H1 (cell line): Measurements from ENCODE around the gene MYCBPAP. TPM values are rescaled to one million over a fixed set of nuclear protein-coding genes. Genes with fewer than 3 reads are reported as not detected.

Source experiments
- CTCF ChIA-PET: fragments of 300-600 bp; sonication (Branson Sonifier 250); formaldehyde crosslinking; loops from one replicate; lab custom pipeline; 2021; ENCODE audit not compliant: partially characterized antibody; lab: Charles Lee
- POLR2A ChIA-PET: fragments of 300-600 bp; sonication (Branson Sonifier 250); formaldehyde crosslinking; loops from one replicate; lab custom pipeline; 2021; ENCODE audit warnings: inconsistent platforms; ENCODE audit not compliant: partially characterized antibody; lab: Charles Lee
- DNase-seq, 2 experiments: peaks; one replicate each; pipeline versions ENCODE4 v3.0.0 to v3.0.0-alpha.2; 2010 to 2022; ENCODE audit warnings: low spot score in 2 of 2, low read depth in 1 of 2, mixed read lengths in 1 of 2
- FAIRE-seq: peaks from 2 replicates; lab custom pipeline; 2011; peaks lifted over from hg19 to GRCh38; lab: Jason Lieb, UNC
- H2AFZ ChIP-seq: 2 replicates; pipeline ENCODE4 v1.8.1; 2012; ENCODE audit warnings: low read length, inconsistent platforms
- H2AK5ac ChIP-seq: 2 replicates; pipeline ENCODE4 v1.6.1; 2013; ENCODE audit warnings: low read depth, low read length
- H2BK120ac ChIP-seq: replicated peaks from 2 replicates; pipeline ENCODE3; 2013; ENCODE audit warnings: low read depth, low read length, inconsistent platforms
- H2BK12ac ChIP-seq: 2 replicates; pipeline ENCODE4 v1.6.1; 2013; ENCODE audit warnings: low read depth, low read length
- H2BK15ac ChIP-seq: 2 replicates; pipeline ENCODE4 v1.6.1; 2013; ENCODE audit warnings: low read length
- H2BK20ac ChIP-seq: 2 replicates; pipeline ENCODE4 v1.6.1; 2013; ENCODE audit warnings: low read length
- H2BK5ac ChIP-seq: 2 replicates; pipeline ENCODE4 v1.6.1; 2013; ENCODE audit warnings: low read depth, low read length
- H3K14ac ChIP-seq: 2 replicates; pipeline ENCODE4 v1.6.1; 2013; ENCODE audit warnings: inconsistent platforms; ENCODE audit not compliant: insufficient read length
- H3K18ac ChIP-seq: 2 replicates; pipeline ENCODE4 v1.6.1; 2013; ENCODE audit warnings: low read length; ENCODE audit errors: extremely low read depth
- H3K23ac ChIP-seq: 2 replicates; pipeline ENCODE4 v1.6.1; 2013; ENCODE audit warnings: inconsistent platforms; ENCODE audit not compliant: insufficient read length
- H3K23me2 ChIP-seq: 2 replicates; pipeline ENCODE4 v1.6.1; 2013; ENCODE audit warnings: low read depth, low read length
- H3K27ac ChIP-seq: 2 replicates; pipeline ENCODE4 v1.6.1; 2011; ENCODE audit warnings: low read depth, low read length, inconsistent platforms
- H3K27me3 ChIP-seq, 4 experiments: replicated peaks in 1 of 4; 1 replicate in 1 of 4; 2 replicates in 3 of 4; pipeline versions ENCODE4 v1.6.1 to v1.8.1; 2011 to 2013; ENCODE audit warnings: low read length in 3 of 4, mild to moderate bottlenecking in 3 of 4, inconsistent platforms in 2 of 4, mixed read lengths in 2 of 4, moderate library complexity in 1 of 4; ENCODE audit not compliant: control insufficient read depth in 3 of 4, insufficient read depth in 3 of 4; ENCODE audit errors: extremely low read depth in 1 of 4
- H3K36me3 ChIP-seq, 4 experiments: 2 replicates each; pipeline versions ENCODE4 v1.6.1 to v1.8.1; 2011 to 2013; ENCODE audit warnings: mild to moderate bottlenecking in 4 of 4, low read length in 3 of 4, moderate library complexity in 2 of 4, control low read depth in 1 of 4, inconsistent platforms in 1 of 4; ENCODE audit not compliant: insufficient read depth in 4 of 4, control insufficient read depth in 2 of 4
- H3K4ac ChIP-seq: replicated peaks from 2 replicates; pipeline ENCODE3; 2013; ENCODE audit warnings: low read length, low read depth, mixed read lengths, inconsistent platforms; ENCODE audit not compliant: insufficient read length
- H3K4me1 ChIP-seq, 4 experiments: replicated peaks in 1 of 4; 1 replicate in 1 of 4; 2 replicates in 3 of 4; pipeline versions ENCODE4 v1.6.1 to v1.8.1; 2011 to 2013; ENCODE audit warnings: low read length in 3 of 4, inconsistent platforms in 2 of 4, mixed read lengths in 1 of 4; ENCODE audit not compliant: insufficient read depth in 4 of 4, control insufficient read depth in 3 of 4
- H3K4me2 ChIP-seq, 2 experiments: 2 replicates each; pipeline versions ENCODE4 v1.6.1 to v1.8.1; 2011 to 2013; ENCODE audit warnings: low read depth in 2 of 2, low read length in 2 of 2, control low read depth in 1 of 2, inconsistent platforms in 1 of 2, mild to moderate bottlenecking in 1 of 2; ENCODE audit not compliant: insufficient read depth in 1 of 2
- H3K4me3 ChIP-seq, 4 experiments: fragments of 200-600, 300-600 bp in 1 of 4; sonication (generic), shearing (Covaris generic), sonication (Bioruptor Twin) in 1 of 4; 2 replicates each; pipeline versions ENCODE4 v1.5.1 to v1.8.1; 2011 to 2016; ENCODE audit warnings: low read length in 4 of 4, low read depth in 3 of 4, control low read depth in 2 of 4, inconsistent platforms in 2 of 4, mild to moderate bottlenecking in 2 of 4, mixed read lengths in 1 of 4, moderate library complexity in 1 of 4; ENCODE audit not compliant: insufficient read depth in 2 of 4; ENCODE audit errors: extremely low read depth in 1 of 4
- H3K56ac ChIP-seq: replicated peaks from 2 replicates; pipeline ENCODE3; 2013; ENCODE audit warnings: low read depth, mild to moderate bottlenecking, mixed read lengths, low read length, inconsistent platforms; ENCODE audit not compliant: insufficient read length
- H3K79me1 ChIP-seq: 2 replicates; pipeline ENCODE4 v1.6.1; 2013; ENCODE audit warnings: low read depth, low read length, control low read depth
- H3K79me2 ChIP-seq, 2 experiments: 2 replicates each; pipeline versions ENCODE4 v1.6.1 to v1.8.1; 2012 to 2013; ENCODE audit warnings: low read length in 2 of 2, mild to moderate bottlenecking in 2 of 2, inconsistent platforms in 1 of 2; ENCODE audit not compliant: insufficient read depth in 2 of 2, control insufficient read depth in 1 of 2
- H3K9ac ChIP-seq, 4 experiments: replicated peaks in 1 of 4; 1 replicate in 1 of 4; 2 replicates in 3 of 4; pipeline versions ENCODE4 v1.6.1 to v1.8.1; 2011 to 2013; ENCODE audit warnings: low read depth in 3 of 4, low read length in 3 of 4, control low read depth in 2 of 4, mild to moderate bottlenecking in 2 of 4, moderate library complexity in 2 of 4, inconsistent platforms in 1 of 4; ENCODE audit errors: extremely low read depth in 1 of 4
- H3K9me3 ChIP-seq, 2 experiments: 2 replicates each; pipeline versions ENCODE4 v1.6.1 to v1.8.1; 2012 to 2013; ENCODE audit warnings: mild to moderate bottlenecking in 2 of 2, moderate library complexity in 2 of 2, control low read depth in 1 of 2, inconsistent platforms in 1 of 2, low read depth in 1 of 2, low read length in 1 of 2, mixed read lengths in 1 of 2; ENCODE audit not compliant: insufficient read depth in 2 of 2
- H4K20me1 ChIP-seq, 2 experiments: replicated peaks in 1 of 2; 2 replicates each; pipeline versions ENCODE3 to v1.8.1; 2011 to 2013; ENCODE audit warnings: inconsistent platforms in 2 of 2, low read length in 2 of 2, mild to moderate bottlenecking in 1 of 2; ENCODE audit not compliant: insufficient read depth in 2 of 2, control insufficient read depth in 1 of 2
- H4K5ac ChIP-seq: 2 replicates; pipeline ENCODE4 v1.6.1; 2013; ENCODE audit warnings: low read length, low read depth, mixed read lengths, inconsistent platforms; ENCODE audit not compliant: insufficient read length
- H4K8ac ChIP-seq: 2 replicates; pipeline ENCODE4 v1.8.0; 2013; ENCODE audit warnings: mild to moderate bottlenecking, moderate library complexity, low read length, inconsistent platforms; ENCODE audit not compliant: insufficient read depth; ENCODE audit errors: extremely low read depth
- H4K91ac ChIP-seq: replicated peaks from 2 replicates; pipeline ENCODE3; 2013; ENCODE audit warnings: low read length, mixed read lengths, inconsistent platforms; ENCODE audit not compliant: insufficient read length
- ASH2L ChIP-seq: fragments of 200-600, 300-600 bp; sonication (generic); IDR thresholded peaks from one replicate; pipeline ENCODE4 v1.7.1; 2017; ENCODE audit warnings: low read length
- BCL11A ChIP-seq, 2 experiments: IDR thresholded peaks; one replicate each; pipeline ENCODE4 v1.6.1; 2011; ENCODE audit warnings: low read depth in 2 of 2, low read length in 2 of 2, mild to moderate bottlenecking in 2 of 2
- JUN ChIP-seq: IDR thresholded peaks from 2 replicates; pipeline ENCODE4 v1.6.1; 2011; ENCODE audit warnings: low read depth, mild to moderate bottlenecking, improper control_type of control experiment, low read length
- NRF1 ChIP-seq: IDR thresholded peaks from 2 replicates; pipeline ENCODE4 v1.6.1; 2011; ENCODE audit warnings: mild to moderate bottlenecking, low read depth, low read length, improper control_type of control experiment
- SUZ12 ChIP-seq: fragments of 200-600 bp; sonication (generic); IDR thresholded peaks from 2 replicates; pipeline ENCODE4 v1.6.1; 2012; ENCODE audit warnings: mild to moderate bottlenecking, inconsistent platforms, low read length, moderate library complexity, mixed read lengths
- TAF1 ChIP-seq: IDR thresholded peaks from 2 replicates; pipeline ENCODE4 v1.6.1; 2011; ENCODE audit warnings: mild to moderate bottlenecking, low read depth, low read length
- WGBS, 2 experiments: shearing (Covaris generic) in 1 of 2; methylation state at CpG; one replicate each; pipeline versions ENCODE4 v1.1.6 to v1.1.7; 2013 to 2015; ENCODE audit warnings: low lambda C conversion rate in 2 of 2, mixed read lengths in 2 of 2, inconsistent platforms in 1 of 2, low coverage in 1 of 2, missing lambda C conversion rate in 1 of 2; ENCODE audit not compliant: insufficient replicate concordance in 2 of 2, insufficient coverage in 1 of 2, insufficient read length in 1 of 2; ENCODE audit errors: extremely low coverage in 1 of 2, missing lambda C conversion rate in 1 of 2; 5-methylcytosine and 5-hydroxymethylcytosine counted together
- polyA plus RNA-seq, 7 experiments: library from polyadenylated mRNA; depleted of rRNA in 3 of 7; stranded (reverse) in 5 of 7; unstranded in 2 of 7; fragments of >200 nt in 5 of 7; fragments of 200-250 nt in 2 of 7; gene quantifications; 1 replicate in 5 of 7; 2 replicates in 1 of 7; 4 replicates in 1 of 7; pipeline versions ENCODE4 v1.2.1 to v1.2.3, GENCODE V29; 2011 to 2013; ENCODE audit warnings: missing spikeins in 2 of 7, mixed read lengths in 2 of 7
- total RNA-seq: library from RNA; stranded (reverse); fragmentation: NEBNext Ultra II Directional; extraction: Animal tissue kit (Norgen Biotek cat#: 25700); gene quantifications from 2 replicates; pipeline ENCODE4 v1.2.1, GENCODE V29; 2021
- TF ChIP-seq, protein P1 (sequence below), 3 experiments: IDR thresholded peaks; 1 replicate in 2 of 3; 2 replicates in 1 of 3; pipeline versions ENCODE4 v1.5.1 to v1.6.1; 2011; ENCODE audit warnings: low read length in 3 of 3, mild to moderate bottlenecking in 3 of 3, inconsistent platforms in 2 of 3, low read depth in 1 of 3, moderate library complexity in 1 of 3; ENCODE audit not compliant: insufficient read depth in 1 of 3; ENCODE audit errors: control extremely low read depth in 1 of 3

Gene MYCBPAP
- total and polyA plus RNA-seq, 2 of the 8 experiments (the other 6 are each of a cell fraction or from before 2014, with no cell fraction given), result 0.89 to 3.3 TPM

DNA sequence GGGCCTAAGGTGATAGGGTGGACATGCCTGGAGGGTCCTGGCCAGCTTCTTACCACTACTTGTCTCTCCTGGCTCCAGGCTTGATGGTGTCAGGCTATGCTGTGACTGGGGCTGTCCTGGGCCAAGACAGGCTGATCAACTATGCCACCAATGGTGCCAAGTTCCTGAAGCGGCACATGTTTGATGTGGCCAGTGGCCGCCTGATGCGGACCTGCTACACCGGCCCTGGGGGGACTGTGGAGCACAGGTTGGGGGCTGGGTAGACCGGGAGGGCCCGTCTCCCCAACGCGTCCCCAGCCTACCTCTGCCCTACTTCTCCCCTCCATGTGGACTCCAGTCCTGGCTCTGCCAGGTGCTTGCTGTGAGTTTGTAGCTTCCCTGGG, 43.2 kb downstream of the MYCBPAP start:
- Histone ChIP-seq H3K79me1 (no peaks in the 10 kb centered on the region), H4K20me1 (no peaks in the 10 kb centered on the region), H3K18ac (no peak overlapping the region), H3K27me3 (no peaks in the 10 kb centered on the region), H3K4me3 (no peak overlapping the region), H3K14ac (no peak overlapping the region), H4K91ac (no peak overlapping the region), H3K23me2 (no peaks in the 10 kb centered on the region), H3K4me2 (no peak overlapping the region), H2BK20ac (no peak overlapping the region), H3K9me3 (no peaks in the 10 kb centered on the region), H3K4ac (no peak overlapping the region), H2BK5ac (no peak overlapping the region), H2AK5ac (no peak overlapping the region), H3K4me1 (peaks cover 3 to 12% (median 6%) of the 10 kb centered on the region in 4 experiments), H3K9ac (no peak overlapping the region), H3K56ac (no peak overlapping the region), H2BK15ac (no peak overlapping the region), H3K27ac (no peak overlapping the region), H3K23ac (no peak overlapping the region), H2BK120ac (no peak overlapping the region), H3K79me2 (no peaks in the 10 kb centered on the region), H3K36me3 (no peaks in the 10 kb centered on the region), H2BK12ac (no peak overlapping the region), H4K8ac (no peak overlapping the region), H4K5ac (no peak overlapping the region), H2AFZ (no peak overlapping the region)
- TF ChIP-seq TAF1 (no peak), NRF1 (no peak), ASH2L (no peak), SUZ12 (no peak), BCL11A (IDR thresholded peaks at IDR 0.05; ENCODE audit: low read depth in 2 of 2, low read length in 2 of 2) (no peak), JUN (no peak)
- TF ChIP-seq, protein P1, sequence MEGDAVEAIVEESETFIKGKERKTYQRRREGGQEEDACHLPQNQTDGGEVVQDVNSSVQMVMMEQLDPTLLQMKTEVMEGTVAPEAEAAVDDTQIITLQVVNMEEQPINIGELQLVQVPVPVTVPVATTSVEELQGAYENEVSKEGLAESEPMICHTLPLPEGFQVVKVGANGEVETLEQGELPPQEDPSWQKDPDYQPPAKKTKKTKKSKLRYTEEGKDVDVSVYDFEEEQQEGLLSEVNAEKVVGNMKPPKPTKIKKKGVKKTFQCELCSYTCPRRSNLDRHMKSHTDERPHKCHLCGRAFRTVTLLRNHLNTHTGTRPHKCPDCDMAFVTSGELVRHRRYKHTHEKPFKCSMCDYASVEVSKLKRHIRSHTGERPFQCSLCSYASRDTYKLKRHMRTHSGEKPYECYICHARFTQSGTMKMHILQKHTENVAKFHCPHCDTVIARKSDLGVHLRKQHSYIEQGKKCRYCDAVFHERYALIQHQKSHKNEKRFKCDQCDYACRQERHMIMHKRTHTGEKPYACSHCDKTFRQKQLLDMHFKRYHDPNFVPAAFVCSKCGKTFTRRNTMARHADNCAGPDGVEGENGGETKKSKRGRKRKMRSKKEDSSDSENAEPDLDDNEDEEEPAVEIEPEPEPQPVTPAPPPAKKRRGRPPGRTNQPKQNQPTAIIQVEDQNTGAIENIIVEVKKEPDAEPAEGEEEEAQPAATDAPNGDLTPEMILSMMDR (IDR thresholded peaks at IDR 0.05; ENCODE audit: control extremely low read depth in 1 of 3, insufficient read depth in 1 of 3, low read depth in 1 of 3, low read length in 3 of 3), result no peak
- CTCF ChIA-PET, result interaction anchor here (0.6 to 12.4 kb wide), 48 partner anchors 9 to 304 kb away, joined by 3 to 404 read pairs (median 7); partner anchors contain the start of genes CACNA1G, CHAD and EPN3
- DNase-seq (no peak), FAIRE-seq (no peak)
- 94% methylated on average over 7 of the region's 8 CpGs; no CpG with 5 or more reads in 1 of the 2 experiments for WGBS, 2 experiments
- POLR2A ChIA-PET, result interaction anchor here (0.8 to 1.7 kb wide), 8 partner anchors 8 to 203 kb away, joined by 3 to 6 read pairs (median 4); partner anchors contain the start of gene CACNA1G
